WTC11 (cell line): Measurements from ENCODE around the gene ABCB6. TPM values are rescaled to one million over a fixed set of nuclear protein-coding genes. Genes with fewer than 3 reads are reported as not detected.

Source experiments
- ATAC-seq: fragments of 200-7000 bp; cut with Tn5 transposase; 2 replicates; pipeline ENCODE4 v1.10.0; 2021; ENCODE audit warnings: mild to moderate bottlenecking, moderate library complexity
- CTCF ChIA-PET: fragments of 300-600 bp; sonication (Branson Sonifier 250); formaldehyde crosslinking; loops from one replicate; lab custom pipeline; 2021; ENCODE audit warnings: antibody characterized with exemption; lab: Charles Lee
- POLR2A ChIA-PET: fragments of 350-600 bp; sonication (Branson Sonifier 250); formaldehyde crosslinking; loops from one replicate; lab custom pipeline; 2021; ENCODE audit warnings: antibody characterized with exemption; lab: Charles Lee
- DNase-seq: peaks from one replicate; pipeline ENCODE4 v3.0.0; 2021; ENCODE audit warnings: low spot score
- H3K27ac Mint-ChIP-seq: 2 replicates; pipeline ENCODE4 v1.8.0; 2021; ENCODE audit warnings: mixed read lengths
- H3K27me3 Mint-ChIP-seq: 2 replicates; pipeline ENCODE4 v1.8.0; 2021; ENCODE audit warnings: low read depth, mild to moderate bottlenecking, moderate library complexity, mixed read lengths
- H3K36me3 Mint-ChIP-seq: 2 replicates; pipeline ENCODE4 v1.8.0; 2021; ENCODE audit warnings: mixed read lengths
- H3K4me1 Mint-ChIP-seq: 2 replicates; pipeline ENCODE4 v1.8.0; 2022; ENCODE audit warnings: mixed read lengths
- H3K4me3 Mint-ChIP-seq: 2 replicates; pipeline ENCODE4 v1.8.0; 2021; ENCODE audit warnings: mild to moderate bottlenecking, moderate library complexity, mixed read lengths
- H3K9me3 Mint-ChIP-seq: 2 replicates; pipeline ENCODE4 v1.8.0; 2021; ENCODE audit warnings: mixed read lengths
- CREB1 ChIP-seq: sonication (generic); formaldehyde crosslinking; IDR thresholded peaks from 2 replicates; pipeline ENCODE4 v1.8.0; 2023; ENCODE audit warnings: mild to moderate bottlenecking, missing genetic modification reagents
- ELF4 ChIP-seq: sonication (generic); formaldehyde crosslinking; IDR thresholded peaks from 2 replicates; pipeline ENCODE4 v1.8.1; 2022; ENCODE audit warnings: low read depth, mild to moderate bottlenecking, moderate library complexity, missing genetic modification reagents
- IRF2 ChIP-seq: sonication (generic); formaldehyde crosslinking; IDR thresholded peaks from 2 replicates; pipeline ENCODE4 v1.8.0; 2022; ENCODE audit warnings: low read depth, missing genetic modification reagents, borderline replicate concordance
- JAZF1 ChIP-seq: fragments of 250-450 bp; sonication (Bioruptor Pico); IDR thresholded peaks from 2 replicates; pipeline ENCODE4 v1.9.0; 2021; ENCODE audit warnings: moderate library complexity, mild to moderate bottlenecking, inconsistent platforms
- JUN ChIP-seq: sonication (generic); formaldehyde crosslinking; IDR thresholded peaks from 2 replicates; pipeline ENCODE4 v1.8.0; 2023; ENCODE audit warnings: mild to moderate bottlenecking, missing genetic modification reagents
- MXD4 ChIP-seq: fragments of 250-450 bp; sonication (Bioruptor Pico); IDR thresholded peaks from 2 replicates; pipeline ENCODE4 v1.8.0; 2021; ENCODE audit warnings: mild to moderate bottlenecking, moderate library complexity, borderline replicate concordance
- NFATC4 ChIP-seq: fragments of 250-450 bp; sonication (Bioruptor Pico); IDR thresholded peaks from 2 replicates; pipeline ENCODE4 v1.9.0; 2021; ENCODE audit warnings: mild to moderate bottlenecking
- OVOL2 ChIP-seq: fragments of 250-450 bp; sonication (Bioruptor Pico); IDR thresholded peaks from 2 replicates; pipeline ENCODE4 v1.9.0; 2021; ENCODE audit warnings: mild to moderate bottlenecking, borderline replicate concordance
- RELA ChIP-seq: sonication (generic); formaldehyde crosslinking; IDR thresholded peaks from 2 replicates; pipeline ENCODE4 v1.8.1; 2022; ENCODE audit warnings: missing genetic modification reagents, mild to moderate bottlenecking, borderline replicate concordance
- RORB ChIP-seq: fragments of 250-450 bp; sonication (Bioruptor Pico); IDR thresholded peaks from 2 replicates; pipeline ENCODE4 v1.9.0; 2021; ENCODE audit warnings: mild to moderate bottlenecking
- SMAD3 ChIP-seq: sonication (generic); formaldehyde crosslinking; IDR thresholded peaks from 2 replicates; pipeline ENCODE4 v1.8.0; 2022; ENCODE audit warnings: missing genetic modification reagents, mild to moderate bottlenecking, borderline replicate concordance
- SMAD4 ChIP-seq: sonication (generic); formaldehyde crosslinking; IDR thresholded peaks from 2 replicates; pipeline ENCODE4 v1.8.0; 2022; ENCODE audit warnings: mild to moderate bottlenecking, missing genetic modification reagents
- SOX15 ChIP-seq: fragments of 250-450 bp; sonication (Bioruptor Pico); IDR thresholded peaks from 2 replicates; pipeline ENCODE4 v1.9.0; 2021; ENCODE audit warnings: mild to moderate bottlenecking
- TCF7 ChIP-seq: sonication (generic); formaldehyde crosslinking; IDR thresholded peaks from 2 replicates; pipeline ENCODE4 v1.8.0; 2022; ENCODE audit warnings: mild to moderate bottlenecking, low read depth, missing genetic modification reagents, moderate library complexity
- TEAD4 ChIP-seq: sonication (generic); formaldehyde crosslinking; IDR thresholded peaks from 2 replicates; pipeline ENCODE4 v1.8.0; 2022; ENCODE audit warnings: mild to moderate bottlenecking, missing genetic modification reagents
- ZNF121 ChIP-seq: sonication (generic); formaldehyde crosslinking; IDR thresholded peaks from 2 replicates; pipeline ENCODE4 v1.8.0; 2023; ENCODE audit warnings: missing genetic modification reagents
- ZNF232 ChIP-seq: sonication (generic); formaldehyde crosslinking; IDR thresholded peaks from 2 replicates; pipeline ENCODE4 v1.8.0; 2022; ENCODE audit warnings: mild to moderate bottlenecking, missing genetic modification reagents
- ZNF263 ChIP-seq: sonication (generic); formaldehyde crosslinking; IDR thresholded peaks from 2 replicates; pipeline ENCODE4 v1.8.1; 2022; ENCODE audit warnings: low read depth, mild to moderate bottlenecking, moderate library complexity, missing genetic modification reagents
- ZNF396 ChIP-seq: fragments of 250-450 bp; sonication (Bioruptor Pico); IDR thresholded peaks from 2 replicates; pipeline ENCODE4 v1.8.0; 2021; ENCODE audit warnings: mild to moderate bottlenecking, moderate library complexity, borderline replicate concordance
- ZNF416 ChIP-seq: fragments of 250-450 bp; sonication (Bioruptor Pico); IDR thresholded peaks from 2 replicates; pipeline ENCODE4 v1.9.0; 2021; ENCODE audit warnings: mild to moderate bottlenecking, inconsistent platforms
- ZNF423 ChIP-seq: fragments of 250-450 bp; sonication (Bioruptor Pico); IDR thresholded peaks from 2 replicates; pipeline ENCODE4 v2.1.2; 2022; ENCODE audit warnings: mild to moderate bottlenecking, moderate library complexity
- ZNF671 ChIP-seq: fragments of 250-450 bp; sonication (Bioruptor Pico); IDR thresholded peaks from 2 replicates; pipeline ENCODE4 v1.8.0; 2021; ENCODE audit warnings: mild to moderate bottlenecking
- total RNA-seq: library from RNA; stranded (reverse); gene quantifications from 3 replicates; pipeline ENCODE4 v1.2.3, GENCODE V29; 2021
- TF ChIP-seq, protein P1 (sequence below): fragments of 250-450 bp; sonication (Bioruptor Pico); IDR thresholded peaks from 2 replicates; pipeline ENCODE4 v1.9.0; 2021; ENCODE audit warnings: moderate library complexity, mild to moderate bottlenecking, inconsistent platforms, borderline replicate concordance
- TF ChIP-seq, protein P2 (sequence below): sonication (generic); formaldehyde crosslinking; IDR thresholded peaks from 2 replicates; pipeline ENCODE4 v1.8.0; 2022; ENCODE audit warnings: mild to moderate bottlenecking, missing genetic modification reagents
- TF ChIP-seq, protein P3 (sequence below): sonication (generic); formaldehyde crosslinking; IDR thresholded peaks from 2 replicates; pipeline ENCODE4 v1.8.1; 2023; ENCODE audit warnings: mild to moderate bottlenecking, moderate library complexity, missing genetic modification reagents
- TF ChIP-seq, protein P4 (sequence below): fragments of 200-600 bp; IDR thresholded peaks from 2 replicates; pipeline ENCODE4 v1.8.0; 2022; ENCODE audit warnings: antibody characterized with exemption
- TF ChIP-seq, protein P5 (sequence below): fragments of 250-450 bp; sonication (Bioruptor Pico); IDR thresholded peaks from 2 replicates; pipeline ENCODE4 v1.9.0; 2021; ENCODE audit warnings: mild to moderate bottlenecking
- TF ChIP-seq, protein P6 (sequence below): fragments of 250-450 bp; sonication (Bioruptor Pico); IDR thresholded peaks from 2 replicates; pipeline ENCODE4 v2.1.2; 2022; ENCODE audit warnings: mild to moderate bottlenecking, moderate library complexity
- TF ChIP-seq, protein P7 (sequence below): sonication (generic); formaldehyde crosslinking; IDR thresholded peaks from 2 replicates; pipeline ENCODE4 v1.8.0; 2022; ENCODE audit warnings: mild to moderate bottlenecking, missing genetic modification reagents

ABCB6 gene
- total RNA-seq, 1 experiment from 2014 or later = 44.8 TPM

DNA sequence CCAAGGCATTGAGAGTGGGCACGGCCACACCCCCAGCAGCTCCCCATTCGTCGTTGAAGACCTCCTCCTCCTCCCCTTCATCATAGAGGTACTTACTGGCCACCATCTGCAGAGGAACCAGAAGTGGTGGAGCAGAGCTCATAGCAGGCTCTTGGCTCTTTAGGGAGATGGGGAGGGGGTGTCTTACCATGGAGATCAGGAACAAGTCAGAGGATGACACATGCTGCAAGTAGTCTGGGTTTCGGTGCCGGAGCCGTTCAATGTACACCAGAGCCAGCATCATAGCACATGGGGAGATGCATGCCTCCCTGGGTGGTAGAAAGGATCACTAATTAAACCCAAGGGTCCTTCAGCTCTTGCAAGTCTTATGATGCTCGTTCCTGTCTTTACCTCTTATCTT is 44.0 kb downstream of the ABCB6 start:
- TF ChIP-seq, protein P1, sequence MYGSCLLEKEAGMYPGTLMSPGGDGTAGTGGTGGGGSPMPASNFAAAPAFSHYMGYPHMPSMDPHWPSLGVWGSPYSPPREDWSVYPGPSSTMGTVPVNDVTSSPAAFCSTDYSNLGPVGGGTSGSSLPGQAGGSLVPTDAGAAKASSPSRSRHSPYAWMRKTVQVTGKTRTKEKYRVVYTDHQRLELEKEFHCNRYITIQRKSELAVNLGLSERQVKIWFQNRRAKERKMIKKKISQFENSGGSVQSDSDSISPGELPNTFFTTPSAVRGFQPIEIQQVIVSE (CRISPR knock-in tag) = no peak
- TF ChIP-seq TCF7 (no peak), SMAD4 (CRISPR knock-in tag) (no peak), ZNF396 (CRISPR knock-in tag) (no peak), SOX15 (no peak), ZNF232 (CRISPR knock-in tag) (no peak), JAZF1 (CRISPR knock-in tag) (no peak), MXD4 (CRISPR knock-in tag) (no peak), ZNF416 (no peak), ZNF121 (no peak), SMAD3 (no peak), RELA (CRISPR knock-in tag) (no peak)
- TF ChIP-seq, protein P2, sequence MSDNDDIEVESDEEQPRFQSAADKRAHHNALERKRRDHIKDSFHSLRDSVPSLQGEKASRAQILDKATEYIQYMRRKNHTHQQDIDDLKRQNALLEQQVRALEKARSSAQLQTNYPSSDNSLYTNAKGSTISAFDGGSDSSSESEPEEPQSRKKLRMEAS = no peak
- TF ChIP-seq, protein P3, sequence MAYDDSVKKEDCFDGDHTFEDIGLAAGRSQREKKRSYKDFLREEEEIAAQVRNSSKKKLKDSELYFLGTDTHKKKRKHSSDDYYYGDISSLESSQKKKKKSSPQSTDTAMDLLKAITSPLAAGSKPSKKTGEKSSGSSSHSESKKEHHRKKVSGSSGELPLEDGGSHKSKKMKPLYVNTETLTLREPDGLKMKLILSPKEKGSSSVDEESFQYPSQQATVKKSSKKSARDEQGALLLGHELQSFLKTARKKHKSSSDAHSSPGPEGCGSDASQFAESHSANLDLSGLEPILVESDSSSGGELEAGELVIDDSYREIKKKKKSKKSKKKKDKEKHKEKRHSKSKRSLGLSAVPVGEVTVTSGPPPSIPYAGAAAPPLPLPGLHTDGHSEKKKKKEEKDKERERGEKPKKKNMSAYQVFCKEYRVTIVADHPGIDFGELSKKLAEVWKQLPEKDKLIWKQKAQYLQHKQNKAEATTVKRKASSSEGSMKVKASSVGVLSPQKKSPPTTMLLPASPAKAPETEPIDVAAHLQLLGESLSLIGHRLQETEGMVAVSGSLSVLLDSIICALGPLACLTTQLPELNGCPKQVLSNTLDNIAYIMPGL (CRISPR knock-in tag) = no peak
- H3K36me3 Mint-ChIP-seq = peaks cover 7% of the 10 kb centered on the region; the same call in 1 of the 2 replicates
- ChIA-PET POLR2A (no interaction called here), CTCF (interaction anchor here (1.2 kb wide), 1 partner anchor 17 kb away, joined by 3 read pairs; no protein-coding TSS in a partner anchor)
- no peaks in the 10 kb centered on the region for H3K9me3 Mint-ChIP-seq
- H3K27ac Mint-ChIP-seq = no peak overlapping the region
- no peaks in the 10 kb centered on the region for H3K27me3 Mint-ChIP-seq
- H3K4me3 Mint-ChIP-seq = peak overlapping the region; percentile 16; the same call in 1 of the 2 replicates
- ATAC-seq = no peak
- DNase-seq = no peak
- H3K4me1 Mint-ChIP-seq = peaks cover 22% of the 10 kb centered on the region

DNA sequence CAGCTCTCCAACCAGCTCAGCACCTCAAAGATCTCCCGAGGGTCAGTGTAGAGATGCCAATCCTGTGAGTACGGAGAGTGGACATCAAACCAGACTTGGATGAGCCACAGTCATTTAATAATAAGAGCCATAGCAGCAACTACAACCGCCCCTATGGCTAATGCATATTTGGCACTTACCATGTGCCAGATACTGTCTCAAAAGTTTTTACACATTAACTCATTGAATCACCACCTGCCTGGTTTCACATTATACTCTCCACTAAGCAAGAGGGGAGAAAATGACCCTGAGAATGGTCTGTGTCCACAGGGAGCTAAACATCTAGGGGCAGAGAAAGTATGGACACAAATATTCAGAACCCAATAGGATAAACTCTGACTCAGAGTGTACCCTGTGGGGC is 44.6 kb downstream of the ABCB6 start:
- Mint-ChIP-seq H3K36me3 (peaks cover 7% of the 10 kb centered on the region; the same call in 1 of the 2 replicates), H3K27ac (no peak overlapping the region), H3K9me3 (no peaks in the 10 kb centered on the region), H3K4me1 (peaks cover 20% of the 10 kb centered on the region), H3K4me3 (peak overlapping the region; percentile 16; the same call in 1 of the 2 replicates), H3K27me3 (no peaks in the 10 kb centered on the region)
- ChIA-PET POLR2A (no interaction called here), CTCF (interaction anchor here (0.9 kb wide), 1 partner anchor 144 kb away, joined by 3 read pairs; no protein-coding TSS in a partner anchor)
- DNase-seq (no peak), ATAC-seq (no peak)
- TF ChIP-seq CREB1 (CRISPR knock-in tag) = no peak
- no peak for TF ChIP-seq IRF2 (CRISPR knock-in tag)
- TF ChIP-seq SMAD4 (CRISPR knock-in tag) = no peak
- TF ChIP-seq, protein P4, sequence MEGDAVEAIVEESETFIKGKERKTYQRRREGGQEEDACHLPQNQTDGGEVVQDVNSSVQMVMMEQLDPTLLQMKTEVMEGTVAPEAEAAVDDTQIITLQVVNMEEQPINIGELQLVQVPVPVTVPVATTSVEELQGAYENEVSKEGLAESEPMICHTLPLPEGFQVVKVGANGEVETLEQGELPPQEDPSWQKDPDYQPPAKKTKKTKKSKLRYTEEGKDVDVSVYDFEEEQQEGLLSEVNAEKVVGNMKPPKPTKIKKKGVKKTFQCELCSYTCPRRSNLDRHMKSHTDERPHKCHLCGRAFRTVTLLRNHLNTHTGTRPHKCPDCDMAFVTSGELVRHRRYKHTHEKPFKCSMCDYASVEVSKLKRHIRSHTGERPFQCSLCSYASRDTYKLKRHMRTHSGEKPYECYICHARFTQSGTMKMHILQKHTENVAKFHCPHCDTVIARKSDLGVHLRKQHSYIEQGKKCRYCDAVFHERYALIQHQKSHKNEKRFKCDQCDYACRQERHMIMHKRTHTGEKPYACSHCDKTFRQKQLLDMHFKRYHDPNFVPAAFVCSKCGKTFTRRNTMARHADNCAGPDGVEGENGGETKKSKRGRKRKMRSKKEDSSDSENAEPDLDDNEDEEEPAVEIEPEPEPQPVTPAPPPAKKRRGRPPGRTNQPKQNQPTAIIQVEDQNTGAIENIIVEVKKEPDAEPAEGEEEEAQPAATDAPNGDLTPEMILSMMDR = no peak
- TF ChIP-seq TEAD4 (CRISPR knock-in tag) = no peak
- TF ChIP-seq, protein P5, sequence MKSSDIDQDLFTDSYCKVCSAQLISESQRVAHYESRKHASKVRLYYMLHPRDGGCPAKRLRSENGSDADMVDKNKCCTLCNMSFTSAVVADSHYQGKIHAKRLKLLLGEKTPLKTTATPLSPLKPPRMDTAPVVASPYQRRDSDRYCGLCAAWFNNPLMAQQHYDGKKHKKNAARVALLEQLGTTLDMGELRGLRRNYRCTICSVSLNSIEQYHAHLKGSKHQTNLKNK = no peak
- TF ChIP-seq NFATC4 (CRISPR knock-in tag) = no peak
- TF ChIP-seq, protein P1 (CRISPR knock-in tag) = no peak
- no peak for TF ChIP-seq ZNF423
- no peak for TF ChIP-seq ELF4 (CRISPR knock-in tag)
- TF ChIP-seq RORB (CRISPR knock-in tag) = no peak
- TF ChIP-seq JUN (CRISPR knock-in tag) = no peak
- TF ChIP-seq ZNF263 (CRISPR knock-in tag) = no peak
- TF ChIP-seq, protein P6, sequence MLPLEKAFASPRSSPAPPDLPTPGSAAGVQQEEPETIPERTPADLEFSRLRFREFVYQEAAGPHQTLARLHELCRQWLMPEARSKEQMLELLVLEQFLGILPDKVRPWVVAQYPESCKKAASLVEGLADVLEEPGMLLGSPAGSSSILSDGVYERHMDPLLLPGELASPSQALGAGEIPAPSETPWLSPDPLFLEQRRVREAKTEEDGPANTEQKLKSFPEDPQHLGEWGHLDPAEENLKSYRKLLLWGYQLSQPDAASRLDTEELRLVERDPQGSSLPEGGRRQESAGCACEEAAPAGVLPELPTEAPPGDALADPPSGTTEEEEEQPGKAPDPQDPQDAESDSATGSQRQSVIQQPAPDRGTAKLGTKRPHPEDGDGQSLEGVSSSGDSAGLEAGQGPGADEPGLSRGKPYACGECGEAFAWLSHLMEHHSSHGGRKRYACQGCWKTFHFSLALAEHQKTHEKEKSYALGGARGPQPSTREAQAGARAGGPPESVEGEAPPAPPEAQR (CRISPR knock-in tag) = no peak
- TF ChIP-seq, protein P7, sequence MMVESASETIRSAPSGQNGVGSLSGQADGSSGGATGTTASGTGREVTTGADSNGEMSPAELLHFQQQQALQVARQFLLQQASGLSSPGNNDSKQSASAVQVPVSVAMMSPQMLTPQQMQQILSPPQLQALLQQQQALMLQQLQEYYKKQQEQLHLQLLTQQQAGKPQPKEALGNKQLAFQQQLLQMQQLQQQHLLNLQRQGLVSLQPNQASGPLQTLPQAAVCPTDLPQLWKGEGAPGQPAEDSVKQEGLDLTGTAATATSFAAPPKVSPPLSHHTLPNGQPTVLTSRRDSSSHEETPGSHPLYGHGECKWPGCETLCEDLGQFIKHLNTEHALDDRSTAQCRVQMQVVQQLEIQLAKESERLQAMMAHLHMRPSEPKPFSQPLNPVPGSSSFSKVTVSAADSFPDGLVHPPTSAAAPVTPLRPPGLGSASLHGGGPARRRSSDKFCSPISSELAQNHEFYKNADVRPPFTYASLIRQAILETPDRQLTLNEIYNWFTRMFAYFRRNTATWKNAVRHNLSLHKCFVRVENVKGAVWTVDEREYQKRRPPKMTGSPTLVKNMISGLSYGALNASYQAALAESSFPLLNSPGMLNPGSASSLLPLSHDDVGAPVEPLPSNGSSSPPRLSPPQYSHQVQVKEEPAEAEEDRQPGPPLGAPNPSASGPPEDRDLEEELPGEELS (CRISPR knock-in tag) = no peak
- TF ChIP-seq OVOL2 = no peak
- TF ChIP-seq ZNF671 (CRISPR knock-in tag) = no peak
